Kidney (tissue), 14 donors: ENCODE results near the gene PHACTR2. TPM values are rescaled to one million over a fixed set of nuclear protein-coding genes. Genes with fewer than 3 reads are reported as not detected.

Experiments used
- DNase-seq, 5 donors: peaks; one replicate each; pipeline ENCODE4 v3.0.0-alpha.2; 2013 to 2020
- FAIRE-seq: peaks from 2 replicates; lab custom pipeline; 2012; peaks lifted over from hg19 to GRCh38; lab: Jason Lieb, UNC
- H3K27ac ChIP-seq, 2 donors: one replicate each; pipeline ENCODE4 v1.7.0; 2013; ENCODE audit warnings: low read depth in 2 of 2, low read length in 2 of 2, inconsistent platforms in 1 of 2
- H3K27me3 ChIP-seq: one replicate; pipeline ENCODE4 v1.7.1; 2013; ENCODE audit warnings: low read length, inconsistent platforms; ENCODE audit not compliant: control insufficient read depth, insufficient read depth
- H3K36me3 ChIP-seq, 3 donors: one replicate each; pipeline versions ENCODE4 v1.7.0 to v1.7.1; 2013; ENCODE audit warnings: low read length in 3 of 3, control low read depth in 1 of 3, inconsistent platforms in 1 of 3; ENCODE audit not compliant: insufficient read depth in 3 of 3, control insufficient read depth in 2 of 3
- H3K4me1 ChIP-seq, 3 donors: one replicate each; pipeline versions ENCODE4 v1.7.0 to v1.7.1; 2013; ENCODE audit warnings: low read length in 3 of 3, inconsistent platforms in 1 of 3, low read depth in 1 of 3; ENCODE audit not compliant: control insufficient read depth in 2 of 3, insufficient read depth in 2 of 3
- H3K4me3 ChIP-seq, 3 donors: one replicate each; pipeline versions ENCODE4 v1.7.0 to v1.8.1; 2013; ENCODE audit warnings: low read length in 3 of 3, control low read depth in 1 of 3, inconsistent platforms in 1 of 3
- H3K9ac ChIP-seq, 3 donors: one replicate each; pipeline versions ENCODE4 v1.7.0 to v1.7.1; 2013; ENCODE audit warnings: low read length in 3 of 3, control low read depth in 1 of 3, inconsistent platforms in 1 of 3
- H3K9me3 ChIP-seq, 3 donors: one replicate each; pipeline versions ENCODE4 v1.7.0 to v1.7.1; 2013; ENCODE audit warnings: low read length in 3 of 3, control low read depth in 1 of 3, inconsistent platforms in 1 of 3; ENCODE audit not compliant: control insufficient read depth in 2 of 3, insufficient read depth in 1 of 3
- intact Hi-C: fragments of 100-400 bp; cut with DNase I; formaldehyde crosslinking; loops from one replicate; pipeline ENCODE4 v1.11.1; 2022
- polyA plus RNA-seq: library from polyadenylated mRNA; stranded (reverse); fragments of 350-450 nt; fragmentation: Illumina TruSeq; extraction: RNeasy Lipid Tissue Mini Kit (QIAGEN cat#74804); gene quantifications from one replicate; pipeline ENCODE4 v1.2.3, GENCODE V29; 2014; ENCODE audit warnings: low read depth, low replicate concordance; ENCODE audit not compliant: insufficient read depth
- total RNA-seq: library from RNA; stranded (reverse); fragmentation: NEBNext Ultra II Directional; extraction: Animal tissue kit (Norgen Biotek cat#: 25700); gene quantifications from one replicate; pipeline ENCODE4 v1.2.1, GENCODE V29; 2021
- TF ChIP-seq, protein P1 (sequence below): IDR thresholded peaks from 3 replicates; pipeline ENCODE4 v1.5.1; 2012; ENCODE audit warnings: mild to moderate bottlenecking, moderate library complexity, borderline replicate concordance; ENCODE audit not compliant: insufficient read depth; ENCODE audit errors: extremely low read depth
- donor health status: control.
- donor health status: control.
- donor health status: control.
- donor health status: control.
- donor health status: control.
- donor health status: DM: yes; HTN: yes; CAD: no.
- donor health status: Normal renal cell carcinoma (clear cell type).

The PHACTR2 gene
- total and polyA plus RNA-seq, 2 donors from 2014 or later = 3.5 to 56.1 TPM

GRCh38 chr6:143744551-143745165, 66.9 kb downstream of the PHACTR2 start:
- Histone ChIP-seq H3K9ac (no peak overlapping the region), H3K27me3 (no peaks in the 10 kb centered on the region), H3K4me1 (peaks cover 9 to 17% (median 16%) of the 10 kb centered on the region in 3 donors), H3K9me3 (no peaks in the 10 kb centered on the region), H3K4me3 (no peak overlapping the region), H3K36me3 (no peaks in the 10 kb centered on the region), H3K27ac (peak overlapping the region in 1 of 2 donors; percentile 34)
- DNase-seq = peak in 2 of 5 donors; percentile 15 to 19
- FAIRE-seq = no peak
- intact Hi-C loops = no loop called here
- TF ChIP-seq, protein P1, sequence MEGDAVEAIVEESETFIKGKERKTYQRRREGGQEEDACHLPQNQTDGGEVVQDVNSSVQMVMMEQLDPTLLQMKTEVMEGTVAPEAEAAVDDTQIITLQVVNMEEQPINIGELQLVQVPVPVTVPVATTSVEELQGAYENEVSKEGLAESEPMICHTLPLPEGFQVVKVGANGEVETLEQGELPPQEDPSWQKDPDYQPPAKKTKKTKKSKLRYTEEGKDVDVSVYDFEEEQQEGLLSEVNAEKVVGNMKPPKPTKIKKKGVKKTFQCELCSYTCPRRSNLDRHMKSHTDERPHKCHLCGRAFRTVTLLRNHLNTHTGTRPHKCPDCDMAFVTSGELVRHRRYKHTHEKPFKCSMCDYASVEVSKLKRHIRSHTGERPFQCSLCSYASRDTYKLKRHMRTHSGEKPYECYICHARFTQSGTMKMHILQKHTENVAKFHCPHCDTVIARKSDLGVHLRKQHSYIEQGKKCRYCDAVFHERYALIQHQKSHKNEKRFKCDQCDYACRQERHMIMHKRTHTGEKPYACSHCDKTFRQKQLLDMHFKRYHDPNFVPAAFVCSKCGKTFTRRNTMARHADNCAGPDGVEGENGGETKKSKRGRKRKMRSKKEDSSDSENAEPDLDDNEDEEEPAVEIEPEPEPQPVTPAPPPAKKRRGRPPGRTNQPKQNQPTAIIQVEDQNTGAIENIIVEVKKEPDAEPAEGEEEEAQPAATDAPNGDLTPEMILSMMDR = no peak

DNA sequence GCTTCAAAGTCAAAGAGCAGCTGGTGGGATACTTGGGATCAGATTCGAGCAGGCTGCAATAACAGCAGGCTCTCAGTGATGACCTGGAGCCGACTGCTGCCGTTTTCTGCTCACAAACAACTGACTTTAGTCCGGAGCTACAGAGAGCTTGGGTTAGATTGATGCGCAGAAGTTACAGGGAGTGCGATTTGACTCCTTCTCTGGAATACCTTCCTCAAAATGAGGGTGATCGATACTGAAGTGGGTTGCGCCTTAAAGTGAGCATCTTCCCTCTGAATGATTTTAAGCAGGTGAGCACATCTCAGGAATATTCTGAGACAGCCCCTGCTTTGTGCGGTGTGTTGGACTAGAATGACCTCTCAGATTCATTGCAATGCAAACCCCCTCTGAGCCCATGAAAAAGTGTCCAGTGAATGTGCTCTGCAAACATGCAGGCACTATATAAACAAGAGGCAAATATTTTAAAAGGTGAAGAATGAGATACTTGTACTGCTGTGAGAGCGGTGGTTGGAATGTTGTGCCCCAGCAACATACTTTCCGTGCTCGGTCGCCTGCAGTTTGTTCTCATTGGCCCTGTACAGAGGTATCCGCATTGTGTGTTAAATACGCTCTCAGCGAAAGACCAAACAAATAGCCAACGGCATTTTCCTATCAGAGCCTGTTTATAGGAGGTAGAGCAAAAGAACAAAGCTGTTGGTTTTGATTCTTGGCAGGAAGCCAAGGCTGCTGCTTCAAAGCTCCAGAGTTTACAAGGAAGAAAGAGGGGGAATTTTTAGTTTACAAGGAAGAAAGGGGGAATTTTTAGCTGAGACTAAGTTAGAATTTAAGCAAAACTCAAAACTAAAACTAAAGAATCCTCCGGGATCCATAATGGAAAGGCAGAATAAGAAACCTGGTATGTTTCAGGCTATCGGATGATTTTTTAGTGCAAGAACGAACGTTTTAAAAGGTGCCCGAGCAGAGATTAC, 67.7 kb downstream of the PHACTR2 start:
- DNase-seq (peak in 4 of 5 donors; percentile 63 to 88 (median 80)), FAIRE-seq (no peak)
- Histone ChIP-seq H3K9ac (peak overlapping the region in 1 of 3 donors; percentile 8), H3K27ac (no peak overlapping the region), H3K4me3 (peak overlapping the region in 2 of 3 donors; percentile 22 to 23), H3K9me3 (no peaks in the 10 kb centered on the region), H3K36me3 (no peaks in the 10 kb centered on the region), H3K27me3 (no peaks in the 10 kb centered on the region), H3K4me1 (peaks cover 9 to 17% (median 16%) of the 10 kb centered on the region in 3 donors)
- TF ChIP-seq, protein P1 = no peak
- intact Hi-C loops = no loop called here

DNA sequence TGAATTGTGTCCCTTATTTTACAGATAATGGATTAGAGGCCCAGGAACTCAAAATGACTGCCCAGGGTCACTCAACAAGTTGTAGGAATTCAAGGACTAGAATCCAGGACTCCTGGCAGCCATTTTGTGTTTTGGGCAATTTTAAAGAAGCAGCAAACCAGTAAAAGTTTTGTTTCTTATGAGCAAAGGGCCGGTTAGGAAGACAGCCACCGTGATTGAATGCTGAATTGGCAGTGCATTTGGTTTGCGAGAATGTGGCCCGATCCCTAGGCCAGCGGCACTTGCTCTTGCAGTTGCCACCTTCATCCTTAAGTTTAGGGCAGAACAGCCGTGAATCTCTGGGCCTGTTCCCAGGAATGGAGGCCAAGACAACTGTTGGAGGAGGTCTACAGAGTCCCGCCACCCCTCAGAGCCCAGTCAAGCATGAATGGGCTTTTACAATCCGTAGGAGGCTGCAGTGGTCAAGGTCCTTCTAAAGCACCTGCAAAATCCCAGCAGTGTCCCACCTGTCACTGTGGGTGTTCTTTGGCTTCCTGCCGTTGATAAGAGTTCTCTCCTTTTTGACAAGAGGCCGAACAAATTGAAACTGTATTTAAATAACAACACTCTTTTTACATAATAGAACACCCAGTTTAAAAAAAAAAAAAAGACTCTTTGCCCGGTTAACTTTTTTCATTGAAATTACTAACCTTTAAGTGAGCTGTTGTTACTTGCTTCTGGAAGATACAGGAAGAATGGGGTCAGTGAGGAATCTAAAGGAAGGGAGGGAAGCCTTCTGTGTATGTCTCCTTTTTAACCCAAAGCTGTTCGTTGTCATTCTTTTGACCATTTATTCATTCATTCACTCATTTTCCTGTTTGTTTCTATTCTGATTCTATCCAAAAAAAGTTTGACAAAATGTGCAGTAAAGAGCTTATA, 68.7 kb downstream of the PHACTR2 start:
- no peaks in the 10 kb centered on the region for H3K9me3 ChIP-seq
- peak overlapping the region in 1 of 3 donors; percentile 8 for H3K9ac ChIP-seq
- H3K27ac ChIP-seq = no peak overlapping the region
- TF ChIP-seq, protein P1 = no peak
- FAIRE-seq (no peak), DNase-seq (peak in 3 of 5 donors; percentile 18 to 40 (median 39))
- no peaks in the 10 kb centered on the region for H3K36me3 ChIP-seq
- no peaks in the 10 kb centered on the region for H3K27me3 ChIP-seq
- H3K4me3 ChIP-seq = peak overlapping the region in 2 of 3 donors; percentile 22 to 23
- H3K4me1 ChIP-seq = peaks cover 9 to 17% (median 16%) of the 10 kb centered on the region in 3 donors
- intact Hi-C loops = no loop called here
